HepG2 (cell line): ENCODE data around the gene UROS. TPM values are rescaled to one million over a fixed set of nuclear protein-coding genes. Genes with fewer than 3 reads are reported as not detected.

Experiments
- ARNT ChIP-seq: fragments of 450-650 bp; IDR thresholded peaks from 2 replicates; pipeline ENCODE4 v1.6.1; 2017
- BATF2 ChIP-seq: sonication (generic); formaldehyde crosslinking; IDR thresholded peaks from 2 replicates; pipeline ENCODE4 v1.8.0; 2022; ENCODE audit warnings: mild to moderate bottlenecking, missing genetic modification reagents, moderate library complexity
- BCLAF1 ChIP-seq: fragments of 450-650 bp; IDR thresholded peaks from 2 replicates; pipeline ENCODE4 v1.6.1; 2017; ENCODE audit warnings: mild to moderate bottlenecking
- CTCF ChIP-seq: sonication (generic); formaldehyde crosslinking; IDR thresholded peaks from 2 replicates; pipeline ENCODE4 v1.5.0; 2020; ENCODE audit warnings: mild to moderate bottlenecking, missing genetic modification reagents, moderate library complexity
- FOXO4 ChIP-seq: sonication (generic); formaldehyde crosslinking; conservative IDR thresholded peaks from 2 replicates; pipeline ENCODE4 v1.8.1; 2023; ENCODE audit warnings: missing genetic modification reagents
- HDAC6 ChIP-seq: fragments of 200-600 bp; sonication (generic); IDR thresholded peaks from 2 replicates; pipeline ENCODE4 v1.7.0; 2017; ENCODE audit warnings: mild to moderate bottlenecking, antibody characterized with exemption, low read length, low read depth
- IRF1 ChIP-seq: sonication (generic); formaldehyde crosslinking; IDR thresholded peaks from 2 replicates; pipeline ENCODE4 v1.4.0; 2020; ENCODE audit warnings: low read depth, mild to moderate bottlenecking, missing genetic modification reagents
- NONO ChIP-seq, 2 experiments: fragments of 450-650 bp in 1 of 2; sonication (generic) in 1 of 2; formaldehyde crosslinking in 1 of 2; IDR thresholded peaks in 1 of 2; conservative IDR thresholded peaks in 1 of 2; 2 replicates each; pipeline versions ENCODE4 v1.6.1 to v1.8.0; 2017 to 2022; ENCODE audit warnings: mild to moderate bottlenecking in 1 of 2, missing genetic modification reagents in 1 of 2, moderate library complexity in 1 of 2
- NR2F6 ChIP-seq, 2 experiments: IDR thresholded peaks; 2 replicates each; pipeline ENCODE4 v1.6.1; 2016; ENCODE audit warnings: antibody characterized with exemption in 1 of 2, mild to moderate bottlenecking in 1 of 2
- POLR2A ChIP-seq, 2 experiments: IDR thresholded peaks; 2 replicates each; pipeline ENCODE4 v1.6.1; 2011; ENCODE audit warnings: low read depth in 2 of 2, low read length in 2 of 2, mild to moderate bottlenecking in 1 of 2, moderate library complexity in 1 of 2; ENCODE audit not compliant: insufficient read depth in 1 of 2
- PTBP1 ChIP-seq: fragments of 200-400 bp; formaldehyde crosslinking; IDR thresholded peaks from 2 replicates; pipeline ENCODE4 v1.6.1; 2018; ENCODE audit warnings: low read length, low read depth; ENCODE audit not compliant: poor library complexity, severe bottlenecking
- SNRNP70 ChIP-seq: fragments of 200-400 bp; formaldehyde crosslinking; IDR thresholded peaks from 2 replicates; pipeline ENCODE4 v1.6.1; 2017; ENCODE audit warnings: mild to moderate bottlenecking, low read depth, low read length, moderate library complexity
- TEAD2 ChIP-seq: sonication (generic); formaldehyde crosslinking; IDR thresholded peaks from 2 replicates; pipeline ENCODE4 v1.9.0; 2021; ENCODE audit warnings: missing genetic modification reagents
- U2AF1 ChIP-seq: fragments of 200-400 bp; formaldehyde crosslinking; optimal IDR thresholded peaks from 2 replicates; pipeline ENCODE3; 2017; ENCODE audit warnings: mild to moderate bottlenecking, low read depth, low read length
- ZFP62 ChIP-seq: sonication (generic); formaldehyde crosslinking; IDR thresholded peaks from 2 replicates; pipeline ENCODE4 v1.4.0; 2020; ENCODE audit warnings: missing genetic modification reagents
- ZNF251 ChIP-seq: sonication (generic); formaldehyde crosslinking; IDR thresholded peaks from 2 replicates; pipeline ENCODE4 v1.9.0; 2021; ENCODE audit warnings: mild to moderate bottlenecking, missing genetic modification reagents
- ZNF552 ChIP-seq: sonication (generic); formaldehyde crosslinking; IDR thresholded peaks from 2 replicates; pipeline ENCODE4 v1.9.0; 2022; ENCODE audit warnings: missing genetic modification reagents, mild to moderate bottlenecking, borderline replicate concordance
- ZNF746 ChIP-seq: sonication (generic); formaldehyde crosslinking; IDR thresholded peaks from 2 replicates; pipeline ENCODE4 v1.8.0; 2022; ENCODE audit warnings: mild to moderate bottlenecking, missing genetic modification reagents
- ZNF839 ChIP-seq: sonication (generic); formaldehyde crosslinking; IDR thresholded peaks from 2 replicates; pipeline ENCODE4 v1.4.0; 2020; ENCODE audit warnings: missing genetic modification reagents, mild to moderate bottlenecking, borderline replicate concordance
- polyA plus RNA-seq, 8 experiments: library from polyadenylated mRNA; depleted of rRNA in 3 of 8; stranded (reverse) in 7 of 8; unstranded in 1 of 8; fragments of >200 nt; fragmentation: Illumina TruSeq in 4 of 8; extraction: Trizol in 4 of 8; gene quantifications; 2 replicates each; pipeline versions ENCODE4 v1.2.1 to v1.2.3, GENCODE V29; 2011 to 2016; ENCODE audit warnings: low read depth in 4 of 8, missing spikeins in 1 of 8, mixed read lengths in 1 of 8; ENCODE audit not compliant: insufficient read depth in 1 of 8
- total RNA-seq, 5 experiments: library from RNA; depleted of rRNA; stranded (reverse); fragments of >200 nt; fragmentation: Illumina TruSeq; extraction: Trizol; gene quantifications; 2 replicates each; pipeline ENCODE4 v1.2.3, GENCODE V29; 2016; ENCODE audit warnings: low read depth in 1 of 5

Gene UROS
- total and polyA plus RNA-seq, 2 of the 13 experiments (the other 11 are each of a cell fraction or from before 2014, with no cell fraction given) = 14.8 to 49.9 TPM

GRCh38 chr10:125822878-125823662 is at the start of gene UROS, which contains the start of gene BCCIP (continued):
- peak; percentile 94; the same call in 1 of the 2 replicates for TF ChIP-seq FOXO4 (CRISPR knock-in tag)
- peak; percentile 96; the same call in 1 of the 2 replicates for TF ChIP-seq NONO (IDR thresholded peaks at IDR 0.05)
- TF ChIP-seq NONO (CRISPR knock-in tag; conservative IDR thresholded peaks at IDR 0.05) = peak; percentile 77
- TF ChIP-seq IRF1 (CRISPR knock-in tag) = no peak
- no peak for TF ChIP-seq BCLAF1
- no peak; the same call in 1 of the 2 replicates for TF ChIP-seq ZNF839 (CRISPR knock-in tag)
- TF ChIP-seq ZNF251 = no peak
- no peak for TF ChIP-seq TEAD2
- peak; percentile 77 to 83 for TF ChIP-seq POLR2A (IDR thresholded peaks at IDR 0.05; ENCODE audit: insufficient read depth in 1 of 2, low read depth in 2 of 2, low read length in 2 of 2)
- no peak for TF ChIP-seq HDAC6
- TF ChIP-seq SNRNP70 = no peak
- TF ChIP-seq NR2F6 (IDR thresholded peaks at IDR 0.05) = peak; percentile 83
- peak; percentile 71 for TF ChIP-seq NR2F6 (CRISPR knock-in tag; IDR thresholded peaks at IDR 0.05)
- no peak for TF ChIP-seq ZNF746 (CRISPR knock-in tag)
- no peak for TF ChIP-seq BATF2 (CRISPR knock-in tag)
- no peak for TF ChIP-seq PTBP1
- no peak; the same call in 1 of the 2 replicates for TF ChIP-seq ZNF552 (CRISPR knock-in tag)
- no peak for TF ChIP-seq ARNT
- TF ChIP-seq U2AF1 = no peak
- TF ChIP-seq ZFP62 (CRISPR knock-in tag) = no peak
- no peak for TF ChIP-seq CTCF
